Pancreas (tissue), 8 donors: ENCODE measurements around the gene MFSD6. TPM values are rescaled to one million over a fixed set of nuclear protein-coding genes. Genes with fewer than 3 reads are reported as not detected.

ENCODE experiments used
- polyA plus RNA-seq, 2 donors: library from polyadenylated mRNA; stranded (reverse); fragments of 200-250 nt; gene quantifications; one replicate each; pipeline ENCODE4 v1.2.3, GENCODE V29; 2013
- total RNA-seq, 6 donors: library from RNA; stranded (reverse); fragmentation: NEBNext Ultra II Directional in 4 of 6; extraction: Animal tissue kit (Norgen Biotek cat#: 25700) in 4 of 6; gene quantifications; one replicate each; pipeline versions ENCODE4 v1.2.1 to v1.2.4, GENCODE V29; 2021 to 2023
- donor health status: healthy with polysubstance abuse.
- donor health status: DM: no; HTN: no; CAD: no; lungs with moderate emphysema.
- donor health status: DM: no; HTN: no; CAD: no.
- donor health status: Bipolar disorder and iron deficiency.
- donor health status: DM: yes; HTN: yes; CAD: no.
- donor health status: DM: no; HTN: no; CAD: no.
- donor health status: DM: no; HTN: no; CAD: no.
- donor health status: DM: yes; HTN: yes; CAD: no.

The MFSD6 gene
- total and polyA plus RNA-seq, 8 donors = 5.3 to 22.9 (median 15.4) TPM

Other genes with a start within 250 kb of the MFSD6 start
- gene HIBCH, start 88.5 kb upstream of the MFSD6 start, total RNA-seq = 10 to 100 TPM; 17.6 to 29.3 (median 22.6) TPM
- gene HIBCH, start 88.5 kb upstream of the MFSD6 start, polyA plus RNA-seq = 10 to 100 TPM in 1 of 2 donors, 1 to 10 TPM in 1; 7.6 to 14.3 TPM
- 10 to 100 TPM; 11.5 to 19.8 (median 14.6) TPM for gene INPP1, start 64.8 kb upstream of the MFSD6 start, total RNA-seq
- gene INPP1, start 64.8 kb upstream of the MFSD6 start, polyA plus RNA-seq = 10 to 100 TPM; 17.8 to 31.0 TPM
- gene NEMP2, start 126.4 kb downstream of the MFSD6 start, total RNA-seq = 1 to 10 TPM in 5 of 6 donors, under 1 TPM in 1; 0.51 to 3.1 (median 1.9) TPM
- under 1 TPM; 0.42 to 0.80 TPM for gene NEMP2, start 126.4 kb downstream of the MFSD6 start, polyA plus RNA-seq
- 10 to 100 TPM in 3 of 6 donors, 1 to 10 TPM in 3; 8.4 to 23.4 (median 10.5) TPM for gene NAB1, start 240.7 kb downstream of the MFSD6 start, total RNA-seq
- gene NAB1, start 240.7 kb downstream of the MFSD6 start, polyA plus RNA-seq = 10 to 100 TPM in 1 of 2 donors, 1 to 10 TPM in 1; 7.2 to 13.4 TPM